Liver (tissue), 3 donors: ENCODE results near the gene OR3A2.

ENCODE experiments used
- CTCF ChIP-seq: fragments of 150-350 bp; IDR thresholded peaks from 2 replicates; pipeline ENCODE4 v1.5.1; 2017; ENCODE audit warnings: improper control_type of control experiment, low read depth, low read length; ENCODE audit not compliant: missing input control
- FOXA2 ChIP-seq: IDR thresholded peaks from 2 replicates; pipeline ENCODE4 v1.6.1; 2016; ENCODE audit warnings: antibody characterized with exemption
- GABPA ChIP-seq, 2 donors: IDR thresholded peaks in 1 of 2; conservative IDR thresholded peaks in 1 of 2; 2 replicates each; pipeline ENCODE4 v1.6.1; 2016; ENCODE audit warnings: antibody characterized with exemption in 2 of 2, mild to moderate bottlenecking in 1 of 2, moderate library complexity in 1 of 2
- HNF4A ChIP-seq, 2 donors: conservative IDR thresholded peaks; 2 replicates each; pipeline ENCODE4 v1.6.1; 2016; ENCODE audit warnings: antibody characterized with exemption in 2 of 2, mild to moderate bottlenecking in 2 of 2
- MAX ChIP-seq: IDR thresholded peaks from 2 replicates; pipeline ENCODE4 v1.6.1; 2016; ENCODE audit warnings: antibody characterized with exemption
- RAD21 ChIP-seq, 2 donors: IDR thresholded peaks; 2 replicates each; pipeline ENCODE4 v1.6.1; 2016; ENCODE audit warnings: antibody characterized with exemption in 2 of 2, mild to moderate bottlenecking in 2 of 2
- REST ChIP-seq: IDR thresholded peaks from 2 replicates; pipeline ENCODE4 v1.6.1; 2016; ENCODE audit warnings: antibody characterized with exemption, mild to moderate bottlenecking
- SP1 ChIP-seq: IDR thresholded peaks from 2 replicates; pipeline ENCODE4 v1.6.1; 2018; ENCODE audit warnings: antibody characterized with exemption, mild to moderate bottlenecking
- TAF1 ChIP-seq: conservative IDR thresholded peaks from 2 replicates; pipeline ENCODE4 v1.6.1; 2016; ENCODE audit warnings: antibody characterized with exemption, mild to moderate bottlenecking
- donor health status: healthy.
- donor health status: healthy.

GRCh38 chr17:3260600-3260999 is 125.5 kb downstream of the OR3A2 start:
- TF ChIP-seq GABPA (IDR thresholded peaks at IDR 0.05 in 1 of 2, conservative IDR thresholded peaks at IDR 0.05 in 1 of 2): no peak
- no peak for TF ChIP-seq CTCF
- no peak for TF ChIP-seq TAF1
- TF ChIP-seq REST: no peak
- TF ChIP-seq HNF4A (conservative IDR thresholded peaks at IDR 0.05): no peak
- no peak for TF ChIP-seq MAX
- no peak for TF ChIP-seq RAD21 (IDR thresholded peaks at IDR 0.05)
- TF ChIP-seq SP1: no peak
- TF ChIP-seq FOXA2: no peak
